NCI-H1694 treated with DMSO at 0.1 percent for 48 hours (cell line): Measurements from ENCODE around the gene SLC22A1.
"Not testable (repeated sequence)": the region's sequence is repeated elsewhere in the genome, so short reads cannot be mapped to it uniquely, and the experiment has no call there.

ENCODE experiments used
- DNase-seq: peaks from one replicate; lab custom pipeline; 2025; lab: John Stamatoyannopoulos, UW

Gene SLC22A1

GRCh38 chr6:160138839-160139419, 17.3 kb downstream of the SLC22A1 start:
- DNase-seq = no peak

- DNase-seq = no peak
Observed at GRCh38 chr6:160139420-160139851, 17.8 kb downstream of the SLC22A1 start.

- DNase-seq = not testable (repeated sequence)
Observed at GRCh38 chr6:160140493-160140892, 18.9 kb downstream of the SLC22A1 start.

- no peak for DNase-seq
Observed at GRCh38 chr6:160141001-160141726, 19.5 kb downstream of the SLC22A1 start.

GRCh38 chr6:160142115-160142715, 20.6 kb downstream of the SLC22A1 start:
- DNase-seq = no peak

- no peak for DNase-seq
Observed at GRCh38 chr6:160146454-160147145, 25.0 kb downstream of the SLC22A1 start.

- no peak for DNase-seq
Observed at GRCh38 chr6:160147146-160147536, 25.5 kb downstream of the SLC22A1 start.

- DNase-seq = no peak
Observed at GRCh38 chr6:160154471-160154870, 32.9 kb downstream of the SLC22A1 start.

GRCh38 chr6:160156842-160157241, 35.2 kb downstream of the SLC22A1 start:
- no peak for DNase-seq

GRCh38 chr6:160160450-160160849, 38.8 kb downstream of the SLC22A1 start:
- no peak for DNase-seq

- DNase-seq = no peak
Observed at GRCh38 chr6:160160929-160161646, 39.5 kb downstream of the SLC22A1 start.

- no peak for DNase-seq
Observed at GRCh38 chr6:160161647-160161986, 40.0 kb downstream of the SLC22A1 start.

- DNase-seq = no peak
Observed at GRCh38 chr6:160162030-160162566, 40.5 kb downstream of the SLC22A1 start.

GRCh38 chr6:160163425-160163824, 41.8 kb downstream of the SLC22A1 start:
- DNase-seq = no peak

GRCh38 chr6:160163912-160164311, 42.3 kb downstream of the SLC22A1 start:
- no peak for DNase-seq

- DNase-seq = not testable (repeated sequence)
Observed at GRCh38 chr6:160165928-160166327, 44.3 kb downstream of the SLC22A1 start.

GRCh38 chr6:160167604-160168399, 46.2 kb downstream of the SLC22A1 start:
- DNase-seq = no peak

- no peak for DNase-seq
Observed at GRCh38 chr6:160170018-160170680, 48.5 kb downstream of the SLC22A1 start.

GRCh38 chr6:160172704-160173103, 51.1 kb downstream of the SLC22A1 start:
- DNase-seq = no peak

- no peak for DNase-seq
Observed at GRCh38 chr6:160173806-160174527, 52.4 kb downstream of the SLC22A1 start.
